Colonic mucosa (tissue), 4 donors: ENCODE measurements around the gene RIN3. TPM values are rescaled to one million over a fixed set of nuclear protein-coding genes. Genes with fewer than 3 reads are reported as not detected.

Experiments
- DNase-seq: peaks from one replicate; pipeline ENCODE4 v3.0.0-alpha.2; 2020
- H3K27ac ChIP-seq: fragments of 200-600 bp; one replicate; pipeline ENCODE4 v1.8.0; 2021
- H3K27me3 ChIP-seq: fragments of 200-600 bp; one replicate; pipeline ENCODE4 v1.8.0; 2021
- H3K36me3 ChIP-seq: fragments of 200-600 bp; one replicate; pipeline ENCODE4 v1.8.0; 2021
- H3K4me1 ChIP-seq: fragments of 200-600 bp; one replicate; pipeline ENCODE4 v1.8.0; 2021; ENCODE audit warnings: mild to moderate bottlenecking
- H3K4me3 ChIP-seq: fragments of 200-600 bp; one replicate; pipeline ENCODE4 v1.8.0; 2021
- H3K9ac ChIP-seq, 2 donors: one replicate each; pipeline ENCODE4 v1.7.0; 2013; ENCODE audit warnings: control low read depth in 2 of 2, low read depth in 2 of 2, low read length in 2 of 2
- H3K9me3 ChIP-seq: fragments of 200-600 bp; one replicate; pipeline ENCODE4 v1.8.0; 2021
- CTCF ChIP-seq: fragments of 200-600 bp; IDR thresholded peaks from one replicate; pipeline ENCODE4 v1.8.0; 2022; ENCODE audit warnings: antibody characterized with exemption, mild to moderate bottlenecking
- intact Hi-C: fragments of 100-400 bp; cut with DNase I; formaldehyde crosslinking; loops from one replicate; pipeline ENCODE4 v1.14.1; 2022
- total RNA-seq, 2 donors: library from RNA; stranded (reverse); fragmentation: NEBNext Ultra II Directional in 1 of 2; extraction: Animal tissue kit (Norgen Biotek cat#: 25700) in 1 of 2; gene quantifications; one replicate each; pipeline ENCODE4 v1.2.1, GENCODE V29; 2021
- donor health status: healthy.
- donor health status: DM: no; HTN: no; CAD: no.
- donor health status: DM: no; HTN: no; CAD: no.

The RIN3 gene
- total RNA-seq, 2 donors from 2014 or later = 18.4 to 23.2 TPM

GRCh38 chr14:92557544-92557912 lies 43.9 kb downstream of the RIN3 start:
- no peak overlapping the region for H3K4me3 ChIP-seq
- no peak overlapping the region for H3K27ac ChIP-seq
- DNase-seq = no peak
- no peaks in the 10 kb centered on the region for H3K27me3 ChIP-seq
- H3K9ac ChIP-seq = no peak overlapping the region
- no peaks in the 10 kb centered on the region for H3K4me1 ChIP-seq
- intact Hi-C loops = no loop called here
- H3K9me3 ChIP-seq = no peaks in the 10 kb centered on the region
- H3K36me3 ChIP-seq = no peaks in the 10 kb centered on the region
- no peak for TF ChIP-seq CTCF

- no peaks in the 10 kb centered on the region for H3K27me3 ChIP-seq
- H3K4me3 ChIP-seq = no peak overlapping the region
- no peak overlapping the region for H3K27ac ChIP-seq
- no peaks in the 10 kb centered on the region for H3K4me1 ChIP-seq
- H3K9ac ChIP-seq = no peak overlapping the region
- intact Hi-C loops = no loop called here
- H3K9me3 ChIP-seq = no peaks in the 10 kb centered on the region
- no peaks in the 10 kb centered on the region for H3K36me3 ChIP-seq
- no peak for TF ChIP-seq CTCF
- DNase-seq = no peak
Observed at GRCh38 chr14:92558319-92558718, 44.7 kb downstream of the RIN3 start.

GRCh38 chr14:92559486-92559885 lies 45.9 kb downstream of the RIN3 start:
- DNase-seq = no peak
- no peak for TF ChIP-seq CTCF
- Histone ChIP-seq H3K9ac (no peak overlapping the region), H3K4me1 (no peaks in the 10 kb centered on the region), H3K9me3 (no peaks in the 10 kb centered on the region), H3K27me3 (no peaks in the 10 kb centered on the region), H3K36me3 (no peaks in the 10 kb centered on the region), H3K27ac (no peak overlapping the region), H3K4me3 (no peak overlapping the region)
- intact Hi-C loops = no loop called here

- Histone ChIP-seq H3K27ac (no peak overlapping the region), H3K4me3 (no peak overlapping the region), H3K9me3 (no peaks in the 10 kb centered on the region), H3K4me1 (no peaks in the 10 kb centered on the region), H3K27me3 (no peaks in the 10 kb centered on the region), H3K36me3 (no peaks in the 10 kb centered on the region), H3K9ac (no peak overlapping the region)
- TF ChIP-seq CTCF = no peak
- intact Hi-C loops = no loop called here
- DNase-seq = no peak
Observed at GRCh38 chr14:92560106-92560865, 46.7 kb downstream of the RIN3 start.

GRCh38 chr14:92561906-92562479 lies 48.4 kb downstream of the RIN3 start:
- H3K36me3 ChIP-seq = no peaks in the 10 kb centered on the region
- no peak overlapping the region for H3K27ac ChIP-seq
- no peaks in the 10 kb centered on the region for H3K27me3 ChIP-seq
- intact Hi-C loops = no loop called here
- H3K9ac ChIP-seq = no peak overlapping the region
- DNase-seq = no peak
- TF ChIP-seq CTCF = no peak
- H3K4me3 ChIP-seq = no peak overlapping the region
- H3K9me3 ChIP-seq = no peaks in the 10 kb centered on the region
- no peaks in the 10 kb centered on the region for H3K4me1 ChIP-seq
